DOHH2 (cell line): ENCODE results near the gene TMEM38B.

Source experiments
- EZH2phosphoT487 ChIP-seq: fragments of 200-600 bp; sonication (generic); IDR thresholded peaks from 2 replicates; pipeline ENCODE4 v1.6.1; 2017; ENCODE audit warnings: borderline replicate concordance, mild to moderate bottlenecking, antibody characterized with exemption, low read length, moderate library complexity, mixed read lengths
- TF ChIP-seq, protein P1 (sequence below): fragments of 200-600 bp; sonication (generic); IDR thresholded peaks from one replicate; pipeline ENCODE4 v1.5.1; 2014; ENCODE audit warnings: antibody characterized with exemption, mild to moderate bottlenecking, low read depth, low read length; ENCODE audit not compliant: poor library complexity, severe bottlenecking

DNA sequence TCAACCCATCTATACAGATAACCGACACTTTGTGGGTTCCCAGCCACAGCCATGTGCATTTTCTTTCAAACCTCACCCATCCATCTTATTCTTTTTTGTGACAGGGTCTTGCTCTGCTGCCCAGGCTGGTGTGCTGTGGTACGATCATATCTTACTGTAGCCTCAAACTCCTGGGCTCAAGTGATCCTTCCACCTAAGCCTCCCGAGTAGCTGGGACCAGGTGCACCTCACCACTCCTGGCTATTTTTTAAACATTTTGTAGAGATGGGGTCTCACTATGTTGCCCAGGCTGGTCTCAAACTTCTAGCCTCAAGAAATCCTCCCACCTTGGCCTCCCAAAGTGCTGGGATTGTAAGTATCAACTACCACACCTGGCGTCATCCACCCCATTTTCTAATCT, 7.4 kb upstream of the TMEM38B start:
- TF ChIP-seq, protein P1, sequence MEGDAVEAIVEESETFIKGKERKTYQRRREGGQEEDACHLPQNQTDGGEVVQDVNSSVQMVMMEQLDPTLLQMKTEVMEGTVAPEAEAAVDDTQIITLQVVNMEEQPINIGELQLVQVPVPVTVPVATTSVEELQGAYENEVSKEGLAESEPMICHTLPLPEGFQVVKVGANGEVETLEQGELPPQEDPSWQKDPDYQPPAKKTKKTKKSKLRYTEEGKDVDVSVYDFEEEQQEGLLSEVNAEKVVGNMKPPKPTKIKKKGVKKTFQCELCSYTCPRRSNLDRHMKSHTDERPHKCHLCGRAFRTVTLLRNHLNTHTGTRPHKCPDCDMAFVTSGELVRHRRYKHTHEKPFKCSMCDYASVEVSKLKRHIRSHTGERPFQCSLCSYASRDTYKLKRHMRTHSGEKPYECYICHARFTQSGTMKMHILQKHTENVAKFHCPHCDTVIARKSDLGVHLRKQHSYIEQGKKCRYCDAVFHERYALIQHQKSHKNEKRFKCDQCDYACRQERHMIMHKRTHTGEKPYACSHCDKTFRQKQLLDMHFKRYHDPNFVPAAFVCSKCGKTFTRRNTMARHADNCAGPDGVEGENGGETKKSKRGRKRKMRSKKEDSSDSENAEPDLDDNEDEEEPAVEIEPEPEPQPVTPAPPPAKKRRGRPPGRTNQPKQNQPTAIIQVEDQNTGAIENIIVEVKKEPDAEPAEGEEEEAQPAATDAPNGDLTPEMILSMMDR: no peak
- no peak for TF ChIP-seq EZH2phosphoT487
